ENCODE measurements around the gene ABCG1. TPM values are rescaled to one million over a fixed set of nuclear protein-coding genes. Genes with fewer than 3 reads are reported as not detected.

Gene ABCG1
- total and polyA plus RNA-seq, 4 donors = 1.6 to 9.7 (median 5.3) TPM

GRCh38 chr21:42250422-42251403 is 31.8 kb downstream of the ABCG1 start:
- Histone ChIP-seq H3K36me3 (ENCODE audit: control insufficient read depth in 4 of 4, insufficient read depth in 3 of 4, low read depth in 1 of 4, low read length in 3 of 4) (no peaks in the 10 kb centered on the region), H3K9ac (ENCODE audit: low read depth in 1 of 2, low read length in 2 of 2) (no peak overlapping the region), H3K9me3 (ENCODE audit: control insufficient read depth in 4 of 4, low read length in 3 of 4) (no peaks in the 10 kb centered on the region), H3K4me3 (ENCODE audit: low read depth in 1 of 3, low read length in 3 of 3) (no peak overlapping the region), H3K27ac (ENCODE audit: low read depth in 1 of 2, low read length in 2 of 2) (no peak overlapping the region), H3K4me1 (ENCODE audit: control insufficient read depth in 4 of 4, insufficient read depth in 4 of 4, low read length in 3 of 4) (no peaks in the 10 kb centered on the region), H3K27me3 (ENCODE audit: control insufficient read depth in 4 of 4, insufficient read depth in 4 of 4, low read length in 3 of 4) (no peaks in the 10 kb centered on the region)
- no peak for TF ChIP-seq GABPA (IDR thresholded peaks at IDR 0.05 in 1 of 2, conservative IDR thresholded peaks at IDR 0.05 in 1 of 2)
- TF ChIP-seq ZBTB33 (IDR thresholded peaks at IDR 0.05) = no peak
- TF ChIP-seq TAF1 (conservative IDR thresholded peaks at IDR 0.05) = no peak
- no peak for TF ChIP-seq FOXA2 (IDR thresholded peaks at IDR 0.05)
- TF ChIP-seq YY1 (IDR thresholded peaks at IDR 0.05) = no peak
- no peak for TF ChIP-seq HNF4G (IDR thresholded peaks at IDR 0.05)
- no peak for TF ChIP-seq EGR1 (IDR thresholded peaks at IDR 0.05; ENCODE audit: low read depth in 2 of 2)
- TF ChIP-seq MAX (IDR thresholded peaks at IDR 0.05) = no peak
- no peak for TF ChIP-seq HNF4A (conservative IDR thresholded peaks at IDR 0.05)
- TF ChIP-seq FOXA1 (IDR thresholded peaks at IDR 0.05) = no peak
- TF ChIP-seq SP1 (IDR thresholded peaks at IDR 0.05) = no peak
- TF ChIP-seq RAD21 (IDR thresholded peaks at IDR 0.05) = no peak
- no peak for TF ChIP-seq CTCF (IDR thresholded peaks at IDR 0.05; ENCODE audit: low read depth, low read length, missing input control)
- no peak for TF ChIP-seq REST (IDR thresholded peaks at IDR 0.05)
- no peak for TF ChIP-seq JUND (IDR thresholded peaks at IDR 0.05)
- TF ChIP-seq NR2F2 (IDR thresholded peaks at IDR 0.05) = no peak
- no peak for DNase-seq (ENCODE audit: low spot score)
- 84% methylated on average over 19 of the region's 19 CpGs for WGBS

Measured in liver (tissue), 9 donors.